Natural killer cell (primary cell): ENCODE results near the gene MAPK8IP2. TPM values are rescaled to one million over a fixed set of nuclear protein-coding genes. Genes with fewer than 3 reads are reported as not detected.

Experiments
- ATAC-seq, 3 donors: fragments of 150-1000 bp in 2 of 3; fragments of 200-7000 bp in 1 of 3; cut with Tn5 transposase; 1 replicate in 1 of 3; 2 replicates in 2 of 3; pipeline ENCODE4 v1.10.0; 2021; ENCODE audit warnings: mild to moderate bottlenecking in 2 of 3, moderate library complexity in 2 of 3
- DNase-seq, 2 donors: peaks; one replicate each; pipeline versions ENCODE4 v3.0.0 to v3.0.0-alpha.2; 2013 to 2021; ENCODE audit warnings: mixed read lengths in 1 of 2
- H3K27ac ChIP-seq: one replicate; pipeline ENCODE4 v1.5.1; 2013; ENCODE audit warnings: mild to moderate bottlenecking, low read length
- H3K27me3 ChIP-seq: one replicate; pipeline ENCODE4 v1.6.1; 2013; ENCODE audit warnings: low read length; ENCODE audit not compliant: control insufficient read depth, insufficient read depth
- H3K36me3 ChIP-seq: one replicate; pipeline ENCODE4 v1.6.1; 2013; ENCODE audit warnings: low read length; ENCODE audit not compliant: control insufficient read depth, insufficient read depth
- H3K4me1 ChIP-seq: one replicate; pipeline ENCODE4 v1.6.1; 2013; ENCODE audit warnings: low read length; ENCODE audit not compliant: control insufficient read depth, insufficient read depth
- H3K4me3 ChIP-seq: one replicate; pipeline ENCODE4 v1.5.1; 2013; ENCODE audit warnings: low read length
- H3K9me3 ChIP-seq: one replicate; pipeline ENCODE4 v1.6.1; 2013; ENCODE audit warnings: low read length; ENCODE audit not compliant: control insufficient read depth, insufficient read depth
- H3K27ac Mint-ChIP-seq, 2 donors: one replicate each; pipeline ENCODE4 v1.8.0; 2022; ENCODE audit warnings: mild to moderate bottlenecking in 2 of 2, mixed read lengths in 2 of 2, moderate library complexity in 1 of 2
- H3K27me3 Mint-ChIP-seq, 2 donors: one replicate each; pipeline ENCODE4 v1.8.0; 2022; ENCODE audit warnings: low read depth in 2 of 2, mixed read lengths in 2 of 2
- H3K36me3 Mint-ChIP-seq: one replicate; pipeline ENCODE4 v1.8.0; 2022; ENCODE audit warnings: mixed read lengths
- H3K4me1 Mint-ChIP-seq, 2 donors: one replicate each; pipeline ENCODE4 v1.8.0; 2022; ENCODE audit warnings: mixed read lengths in 2 of 2
- H3K4me3 Mint-ChIP-seq: one replicate; pipeline ENCODE4 v1.8.0; 2022; ENCODE audit warnings: mild to moderate bottlenecking, moderate library complexity, mixed read lengths
- H3K9me3 Mint-ChIP-seq, 2 donors: one replicate each; pipeline ENCODE4 v1.8.0; 2022; ENCODE audit warnings: mixed read lengths in 2 of 2
- CTCF ChIP-seq: fragments of 200-600 bp; IDR thresholded peaks from one replicate; pipeline ENCODE4 v1.8.0; 2022; ENCODE audit warnings: antibody characterized with exemption
- WGBS: methylation state at CpG from one replicate; pipeline ENCODE4 v1.1.7; 2013; ENCODE audit warnings: missing lambda C conversion rate; ENCODE audit not compliant: insufficient coverage; 5-methylcytosine and 5-hydroxymethylcytosine counted together
- intact Hi-C: fragments of 100-400 bp; cut with micrococcal nuclease; formaldehyde crosslinking; loops from one replicate; pipeline ENCODE4 v1.14.2; 2022
- total RNA-seq, 4 donors: library from RNA; stranded (reverse); fragments of 120-200 nt in 1 of 4; gene quantifications; one replicate each; pipeline versions ENCODE4 v1.2.3 to v1.2.4, GENCODE V29; 2013 to 2022

The MAPK8IP2 gene
- total RNA-seq, 3 donors from 2014 or later (not counting 1 experiment from before 2014, with no cell fraction given), result 0.14 to 0.26 (median 0.18) TPM

GRCh38 chr22:50625131-50625567 lies 24.6 kb downstream of the MAPK8IP2 start:
- Histone ChIP-seq H3K9me3 (no peaks in the 10 kb centered on the region), H3K27me3 (no peaks in the 10 kb centered on the region), H3K4me3 (no peak overlapping the region), H3K36me3 (no peaks in the 10 kb centered on the region), H3K27ac (no peak overlapping the region), H3K4me1 (peaks cover 55% of the 10 kb centered on the region)
- TF ChIP-seq CTCF, result no peak
- Mint-ChIP-seq H3K27ac (no peak overlapping the region), H3K9me3 (peaks cover 0 to 3% of the 10 kb centered on the region in 2 donors), H3K4me1 (peaks cover 46 to 61% of the 10 kb centered on the region in 2 donors), H3K36me3 (no peaks in the 10 kb centered on the region), H3K27me3 (peaks cover 0 to 6% of the 10 kb centered on the region in 2 donors), H3K4me3 (no peak overlapping the region)
- intact Hi-C loops, result no loop called here
- DNase-seq (peak in 1 of 2 donors; percentile 4), ATAC-seq (no peak)
- WGBS, result 97% methylated on average over 14 of the region's 14 CpGs

GRCh38 chr22:50625568-50626313 lies 25.1 kb downstream of the MAPK8IP2 start:
- no peaks in the 10 kb centered on the region for H3K27me3 ChIP-seq
- Mint-ChIP-seq H3K4me3 (peak overlapping the region; percentile 9), H3K27me3 (peaks cover 0 to 6% of the 10 kb centered on the region in 2 donors), H3K4me1 (peaks cover 42 to 56% of the 10 kb centered on the region in 2 donors), H3K9me3 (peaks cover 0 to 3% of the 10 kb centered on the region in 2 donors), H3K36me3 (no peaks in the 10 kb centered on the region), H3K27ac (no peak overlapping the region)
- no peak overlapping the region for H3K27ac ChIP-seq
- DNase-seq (peak in 1 of 2 donors; percentile 8), ATAC-seq (no peak)
- H3K4me1 ChIP-seq, result peaks cover 51% of the 10 kb centered on the region
- WGBS, result 96% methylated on average over 27 of the region's 27 CpGs
- H3K36me3 ChIP-seq, result no peaks in the 10 kb centered on the region
- no peaks in the 10 kb centered on the region for H3K9me3 ChIP-seq
- intact Hi-C loops, result no loop called here
- no peak for TF ChIP-seq CTCF
- H3K4me3 ChIP-seq, result no peak overlapping the region

GRCh38 chr22:50626314-50626849 lies 25.8 kb downstream of the MAPK8IP2 start:
- no peak overlapping the region for H3K27ac ChIP-seq
- DNase-seq, result no peak

More at GRCh38 chr22:50626314-50626849, 25.8 kb downstream of the MAPK8IP2 start:
- Histone ChIP-seq H3K27me3 (no peaks in the 10 kb centered on the region), H3K36me3 (no peaks in the 10 kb centered on the region), H3K4me3 (no peak overlapping the region), H3K4me1 (peaks cover 45% of the 10 kb centered on the region), H3K9me3 (no peaks in the 10 kb centered on the region)
- H3K36me3 Mint-ChIP-seq, result no peaks in the 10 kb centered on the region
- H3K27ac Mint-ChIP-seq, result no peak overlapping the region
- peaks cover 0 to 3% of the 10 kb centered on the region in 2 donors for H3K9me3 Mint-ChIP-seq
- peaks cover 36 to 50% of the 10 kb centered on the region in 2 donors for H3K4me1 Mint-ChIP-seq
- peak overlapping the region; percentile 81 for H3K4me3 Mint-ChIP-seq
- intact Hi-C loops, result no loop called here
- TF ChIP-seq CTCF, result no peak
- WGBS, result 92% methylated on average over 12 of the region's 12 CpGs
- no peak for ATAC-seq
- H3K27me3 Mint-ChIP-seq, result peaks cover 0 to 6% of the 10 kb centered on the region in 2 donors
